ENCODE measurements around the gene MYH9.
"Not testable (repeated sequence)": the region's sequence is repeated elsewhere in the genome, so short reads cannot be mapped to it uniquely, and the experiment has no call there.

MYH9 gene

GRCh38 chr22:36395915-36396314 lies 8.1 kb upstream of the MYH9 start:
- DNase-seq (ENCODE audit: extremely low spot score), result no peak
- ChIA-PET CTCF (no interaction called here), POLR2A (interaction anchor here (1.5 kb wide), 1 partner anchor 14 kb away, joined by 4 read pairs; no protein-coding TSS in a partner anchor)
- no peak for TF ChIP-seq NFRKB (IDR thresholded peaks at IDR 0.05)
- no peak for TF ChIP-seq TARDBP (IDR thresholded peaks at IDR 0.05)

- no peak for DNase-seq (ENCODE audit: extremely low spot score)
- CTCF ChIA-PET, result no interaction called here
- TF ChIP-seq ZNF384 (IDR thresholded peaks at IDR 0.05), result no peak
- no peak for TF ChIP-seq LEF1 (IDR thresholded peaks at IDR 0.05; ENCODE audit: borderline replicate concordance)
- TF ChIP-seq CTBP1 (IDR thresholded peaks at IDR 0.05; ENCODE audit: borderline replicate concordance), result no peak
- TF ChIP-seq TARDBP (IDR thresholded peaks at IDR 0.05), result no peak
- POLR2A ChIA-PET, result interaction anchor here (1.5 kb wide), 1 partner anchor 15 kb away, joined by 4 read pairs; no protein-coding TSS in a partner anchor
Observed at GRCh38 chr22:36395055-36395849, 7.5 kb upstream of the MYH9 start.

DNA sequence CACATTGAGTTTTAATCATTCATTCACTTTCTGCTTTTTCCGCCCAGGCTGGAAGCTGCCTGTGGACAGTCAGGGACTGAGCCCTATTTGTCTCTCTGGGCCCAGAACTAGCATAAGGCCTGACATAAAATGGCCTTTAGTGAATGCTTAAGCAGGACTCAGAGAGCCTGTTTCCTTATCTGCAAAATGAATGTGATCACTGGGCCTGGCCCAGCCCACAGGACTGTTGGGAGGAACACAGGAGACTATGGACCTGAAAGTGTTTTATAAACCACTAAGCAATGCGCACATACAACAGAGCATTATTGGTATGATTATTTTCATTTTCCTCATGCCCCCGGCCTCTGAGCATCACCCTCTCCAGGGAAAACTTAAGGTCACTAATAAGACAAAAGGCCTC lies 3.9 kb upstream of the MYH9 start:
- DNase-seq (ENCODE audit: extremely low spot score), result no peak
- CTCF ChIA-PET, result no interaction called here

DNA sequence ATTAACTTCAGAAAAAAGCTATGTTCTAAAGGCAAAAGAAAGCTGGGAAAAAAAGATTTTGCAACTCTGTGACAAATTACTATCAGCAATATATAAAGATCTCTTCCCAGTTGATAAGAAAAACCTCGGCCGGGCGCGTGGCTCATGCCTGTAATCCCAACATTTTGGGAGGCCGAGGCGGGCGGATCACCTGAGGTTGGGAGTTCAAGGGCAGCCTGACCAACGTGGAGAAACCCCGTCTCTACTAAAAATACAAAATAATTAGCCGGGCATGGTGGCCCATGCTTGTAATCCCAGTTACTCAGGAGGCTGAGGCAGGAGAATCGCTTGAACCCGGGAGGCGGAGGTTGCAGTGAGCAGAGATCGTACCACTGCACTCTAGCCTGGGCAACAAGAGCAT lies 1.4 kb upstream of the MYH9 start:
- DNase-seq (ENCODE audit: extremely low spot score); CTCF ChIA-PET: not testable (repeated sequence)
- POLR2A ChIA-PET, result interaction anchor here (1.9 kb wide), 1 partner anchor 11 kb away, joined by 9 read pairs; no protein-coding TSS in a partner anchor

More for the DNA sequence above, 3.9 kb upstream of the MYH9 start:
- TF ChIP-seq SUZ12 (IDR thresholded peaks at IDR 0.05) (no peak), BHLHE40 (IDR thresholded peaks at IDR 0.05; ENCODE audit: borderline replicate concordance) (no peak), TARDBP (IDR thresholded peaks at IDR 0.05) (no peak), SP1 (IDR thresholded peaks at IDR 0.05) (no peak), L3MBTL2 (conservative IDR thresholded peaks at IDR 0.05) (no peak), FOXM1 (IDR thresholded peaks at IDR 0.05; ENCODE audit: borderline replicate concordance) (no peak), ELF4 (IDR thresholded peaks at IDR 0.05) (no peak), FOXA1 (IDR thresholded peaks at IDR 0.05) (no peak), CTBP1 (IDR thresholded peaks at IDR 0.05; ENCODE audit: borderline replicate concordance) (no peak), ARNT (IDR thresholded peaks at IDR 0.05) (no peak), LEF1 (IDR thresholded peaks at IDR 0.05; ENCODE audit: borderline replicate concordance) (no peak), FOXK2 (IDR thresholded peaks at IDR 0.05) (no peak), HDGF (IDR thresholded peaks at IDR 0.05; ENCODE audit: borderline replicate concordance) (no peak), NFRKB (IDR thresholded peaks at IDR 0.05) (no peak), ZNF384 (IDR thresholded peaks at IDR 0.05) (no peak)
- TF ChIP-seq, protein P1, sequence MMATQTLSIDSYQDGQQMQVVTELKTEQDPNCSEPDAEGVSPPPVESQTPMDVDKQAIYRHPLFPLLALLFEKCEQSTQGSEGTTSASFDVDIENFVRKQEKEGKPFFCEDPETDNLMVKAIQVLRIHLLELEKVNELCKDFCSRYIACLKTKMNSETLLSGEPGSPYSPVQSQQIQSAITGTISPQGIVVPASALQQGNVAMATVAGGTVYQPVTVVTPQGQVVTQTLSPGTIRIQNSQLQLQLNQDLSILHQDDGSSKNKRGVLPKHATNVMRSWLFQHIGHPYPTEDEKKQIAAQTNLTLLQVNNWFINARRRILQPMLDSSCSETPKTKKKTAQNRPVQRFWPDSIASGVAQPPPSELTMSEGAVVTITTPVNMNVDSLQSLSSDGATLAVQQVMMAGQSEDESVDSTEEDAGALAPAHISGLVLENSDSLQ (IDR thresholded peaks at IDR 0.05), result no peak
- POLR2A ChIA-PET, result no interaction called here

- POLR2A ChIA-PET, result interaction anchor here (0.6 to 1.9 kb wide), 14 partner anchors 9 to 141 kb away, joined by 3 to 9 read pairs (median 5); partner anchors contain the start of gene TXN2
- no peak for DNase-seq (ENCODE audit: extremely low spot score)
- CTCF ChIA-PET, result no interaction called here
- no peak for TF ChIP-seq L3MBTL2 (conservative IDR thresholded peaks at IDR 0.05)
- no peak for TF ChIP-seq SUZ12 (IDR thresholded peaks at IDR 0.05)
- no peak for TF ChIP-seq CTBP1 (IDR thresholded peaks at IDR 0.05; ENCODE audit: borderline replicate concordance)
- no peak for TF ChIP-seq ZNF384 (IDR thresholded peaks at IDR 0.05)
- no peak for TF ChIP-seq FOXK2 (IDR thresholded peaks at IDR 0.05)
- TF ChIP-seq LEF1 (IDR thresholded peaks at IDR 0.05; ENCODE audit: borderline replicate concordance), result no peak
- TF ChIP-seq HDGF (IDR thresholded peaks at IDR 0.05; ENCODE audit: borderline replicate concordance), result no peak
Observed at GRCh38 chr22:36387709-36387958, 133 bp downstream of the MYH9 start.

GRCh38 chr22:36386900-36387708 lies 663 bp downstream of the MYH9 start:
- ChIA-PET CTCF (no interaction called here), POLR2A (interaction anchor here (0.8 to 1.9 kb wide), 10 partner anchors 9 to 95 kb away, joined by 3 to 9 read pairs (median 6); partner anchors contain the start of gene TXN2)
- DNase-seq (ENCODE audit: extremely low spot score), result peak; percentile 57
- TF ChIP-seq, protein P1 (IDR thresholded peaks at IDR 0.05), result no peak
- TF ChIP-seq BHLHE40 (IDR thresholded peaks at IDR 0.05; ENCODE audit: borderline replicate concordance) (no peak), LEF1 (IDR thresholded peaks at IDR 0.05; ENCODE audit: borderline replicate concordance) (no peak), TARDBP (IDR thresholded peaks at IDR 0.05) (no peak), SP1 (IDR thresholded peaks at IDR 0.05) (no peak), FOXM1 (IDR thresholded peaks at IDR 0.05; ENCODE audit: borderline replicate concordance) (no peak), HDGF (IDR thresholded peaks at IDR 0.05; ENCODE audit: borderline replicate concordance) (no peak), CTBP1 (IDR thresholded peaks at IDR 0.05; ENCODE audit: borderline replicate concordance) (no peak)

GRCh38 chr22:36386351-36386899 lies 1.3 kb downstream of the MYH9 start:
- no peak for DNase-seq (ENCODE audit: extremely low spot score)
- no peak for TF ChIP-seq HDGF (IDR thresholded peaks at IDR 0.05; ENCODE audit: borderline replicate concordance)
- no peak for TF ChIP-seq FOXK2 (IDR thresholded peaks at IDR 0.05)
- TF ChIP-seq NFRKB (IDR thresholded peaks at IDR 0.05), result no peak
- no peak for TF ChIP-seq L3MBTL2 (conservative IDR thresholded peaks at IDR 0.05)
- POLR2A ChIA-PET, result interaction anchor here (1.0 to 1.1 kb wide), 2 partner anchors 9 to 21 kb away, joined by 3 read pairs; no protein-coding TSS in a partner anchor
- CTCF ChIA-PET, result no interaction called here

Data from HEK293T (cell line).